ENCODE data around the gene RPRD2.
A peak's percentile ranks its signal among the peaks of the same experiment; 100 is the strongest.
"Not testable (repeated sequence)": the region's sequence is repeated elsewhere in the genome, so short reads cannot be mapped to it uniquely, and the experiment has no call there.

The RPRD2 gene

GRCh38 chr1:150363426-150364230 lies at the start of gene RPRD2:
Gene RPRD2 (plus strand): TSS chr1:150364147. CDS start chr1:150364715, 568 bp downstream.
- DNase-seq = peak; percentile 90 to 98 (median 94)

- DNase-seq = not testable (repeated sequence)
Observed at GRCh38 chr1:150314691-150315090, 49.3 kb upstream of the RPRD2 start.

GRCh38 chr1:150320667-150320978 lies 43.3 kb upstream of the RPRD2 start:
- no peak for DNase-seq

GRCh38 chr1:150321826-150322166 lies 42.2 kb upstream of the RPRD2 start:
- no peak for DNase-seq

- DNase-seq = no peak
Observed at GRCh38 chr1:150322310-150322709, 41.6 kb upstream of the RPRD2 start.

GRCh38 chr1:150332651-150333290 lies 31.2 kb upstream of the RPRD2 start:
- DNase-seq = no peak

- DNase-seq = no peak
Observed at GRCh38 chr1:150346316-150346715, 17.6 kb upstream of the RPRD2 start.

GRCh38 chr1:150352866-150353265 lies 11.1 kb upstream of the RPRD2 start:
- no peak for DNase-seq

GRCh38 chr1:150362721-150363425 lies 1.1 kb upstream of the RPRD2 start:
- DNase-seq = no peak

- peak; percentile 50 to 80 (median 62) for DNase-seq
Observed at GRCh38 chr1:150364231-150365003, 470 bp downstream of the RPRD2 start.

GRCh38 chr1:150365941-150366340 lies 2.0 kb downstream of the RPRD2 start:
- no peak for DNase-seq

- no peak for DNase-seq
Observed at GRCh38 chr1:150366416-150367296, 2.7 kb downstream of the RPRD2 start.

- DNase-seq = no peak
Observed at GRCh38 chr1:150371110-150371509, 7.2 kb downstream of the RPRD2 start.

GRCh38 chr1:150372580-150372979 lies 8.6 kb downstream of the RPRD2 start:
- DNase-seq = no peak

GRCh38 chr1:150376110-150376509 lies 12.2 kb downstream of the RPRD2 start:
- DNase-seq = no peak

GRCh38 chr1:150383631-150384324 lies 19.8 kb downstream of the RPRD2 start:
- no peak for DNase-seq

GRCh38 chr1:150385537-150386445 lies 21.8 kb downstream of the RPRD2 start:
- no peak for DNase-seq

GRCh38 chr1:150386592-150386991 lies 22.6 kb downstream of the RPRD2 start:
- DNase-seq = no peak

GRCh38 chr1:150387200-150387599 lies 23.3 kb downstream of the RPRD2 start:
- no peak for DNase-seq

- DNase-seq = no peak
Observed at GRCh38 chr1:150388241-150388640, 24.3 kb downstream of the RPRD2 start.
